Measurements from ENCODE around the gene CCDC15. TPM values are rescaled to one million over a fixed set of nuclear protein-coding genes. Genes with fewer than 3 reads are reported as not detected.

The CCDC15 gene
- total RNA-seq, 1 donor from 2014 or later = 6.1 TPM

GRCh38 chr11:125063429-125064043 lies 109.5 kb downstream of the CCDC15 start:
- Mint-ChIP-seq H3K27me3 (ENCODE audit: low read depth) (peaks cover 61% of the 10 kb centered on the region), H3K4me3 (peak overlapping the region; percentile 60), H3K27ac (ENCODE audit: unreplicated experiment) (no peak overlapping the region), H3K9me3 (no peaks in the 10 kb centered on the region), H3K4me1 (peaks cover 6% of the 10 kb centered on the region), H3K36me3 (ENCODE audit: low read depth) (no peaks in the 10 kb centered on the region)
- TF ChIP-seq CTCF (conservative IDR thresholded peaks at IDR 0.05) = no peak
- DNase-seq (ENCODE audit: low read depth, low spot score) = no peak

GRCh38 chr11:125064070-125064469 lies 110.1 kb downstream of the CCDC15 start:
- no peak for TF ChIP-seq CTCF (conservative IDR thresholded peaks at IDR 0.05)
- H3K36me3 Mint-ChIP-seq (ENCODE audit: low read depth) = no peaks in the 10 kb centered on the region
- H3K4me1 Mint-ChIP-seq = peaks cover 6% of the 10 kb centered on the region
- H3K27ac Mint-ChIP-seq (ENCODE audit: unreplicated experiment) = no peak overlapping the region
- no peak for DNase-seq (ENCODE audit: low read depth, low spot score)
- peak overlapping the region; percentile 60 for H3K4me3 Mint-ChIP-seq
- no peaks in the 10 kb centered on the region for H3K9me3 Mint-ChIP-seq
- H3K27me3 Mint-ChIP-seq (ENCODE audit: low read depth) = peaks cover 62% of the 10 kb centered on the region

GRCh38 chr11:125068368-125068767 lies 114.4 kb downstream of the CCDC15 start:
- peaks cover 5% of the 10 kb centered on the region for H3K4me1 Mint-ChIP-seq
- no peaks in the 10 kb centered on the region for H3K36me3 Mint-ChIP-seq (ENCODE audit: low read depth)
- no peak overlapping the region for H3K4me3 Mint-ChIP-seq
- peaks cover 38% of the 10 kb centered on the region for H3K27me3 Mint-ChIP-seq (ENCODE audit: low read depth)
- no peak for TF ChIP-seq CTCF (conservative IDR thresholded peaks at IDR 0.05)
- no peak overlapping the region for H3K27ac Mint-ChIP-seq (ENCODE audit: unreplicated experiment)
- no peaks in the 10 kb centered on the region for H3K9me3 Mint-ChIP-seq
- no peak for DNase-seq (ENCODE audit: low read depth, low spot score)

GRCh38 chr11:125069008-125069407 lies 115.0 kb downstream of the CCDC15 start:
- no peak for TF ChIP-seq CTCF (conservative IDR thresholded peaks at IDR 0.05)
- no peaks in the 10 kb centered on the region for H3K9me3 Mint-ChIP-seq
- DNase-seq (ENCODE audit: low read depth, low spot score) = no peak
- H3K4me1 Mint-ChIP-seq = peaks cover 5% of the 10 kb centered on the region
- H3K36me3 Mint-ChIP-seq (ENCODE audit: low read depth) = no peaks in the 10 kb centered on the region
- no peak overlapping the region for H3K27ac Mint-ChIP-seq (ENCODE audit: unreplicated experiment)
- no peak overlapping the region for H3K4me3 Mint-ChIP-seq
- H3K27me3 Mint-ChIP-seq (ENCODE audit: low read depth) = peaks cover 32% of the 10 kb centered on the region

GRCh38 chr11:125069796-125070195 lies 115.8 kb downstream of the CCDC15 start:
- DNase-seq (ENCODE audit: low read depth, low spot score) = no peak
- peaks cover 24% of the 10 kb centered on the region for H3K27me3 Mint-ChIP-seq (ENCODE audit: low read depth)
- H3K27ac Mint-ChIP-seq (ENCODE audit: unreplicated experiment) = no peak overlapping the region

More at GRCh38 chr11:125069796-125070195, 115.8 kb downstream of the CCDC15 start:
- Mint-ChIP-seq H3K9me3 (no peaks in the 10 kb centered on the region), H3K36me3 (ENCODE audit: low read depth) (no peaks in the 10 kb centered on the region), H3K4me1 (peaks cover 5% of the 10 kb centered on the region), H3K4me3 (no peak overlapping the region)
- no peak for TF ChIP-seq CTCF (conservative IDR thresholded peaks at IDR 0.05)
